Activated naive CD8-positive, alpha-beta T cell treated with anti-CD3 and anti-CD28 coated beads, Interleukin-2, amount 50 U/mL, for 16 hours (primary cell): ENCODE results near the gene PTDSS2.
"Not testable (repeated sequence)": the region's sequence is repeated elsewhere in the genome, so short reads cannot be mapped to it uniquely, and the experiment has no call there.

Experiments
- DNase-seq: peaks from one replicate; pipeline ENCODE4 v3.0.0-alpha.2; 2020; ENCODE audit warnings: low read depth, low spot score

PTDSS2 gene

DNA sequence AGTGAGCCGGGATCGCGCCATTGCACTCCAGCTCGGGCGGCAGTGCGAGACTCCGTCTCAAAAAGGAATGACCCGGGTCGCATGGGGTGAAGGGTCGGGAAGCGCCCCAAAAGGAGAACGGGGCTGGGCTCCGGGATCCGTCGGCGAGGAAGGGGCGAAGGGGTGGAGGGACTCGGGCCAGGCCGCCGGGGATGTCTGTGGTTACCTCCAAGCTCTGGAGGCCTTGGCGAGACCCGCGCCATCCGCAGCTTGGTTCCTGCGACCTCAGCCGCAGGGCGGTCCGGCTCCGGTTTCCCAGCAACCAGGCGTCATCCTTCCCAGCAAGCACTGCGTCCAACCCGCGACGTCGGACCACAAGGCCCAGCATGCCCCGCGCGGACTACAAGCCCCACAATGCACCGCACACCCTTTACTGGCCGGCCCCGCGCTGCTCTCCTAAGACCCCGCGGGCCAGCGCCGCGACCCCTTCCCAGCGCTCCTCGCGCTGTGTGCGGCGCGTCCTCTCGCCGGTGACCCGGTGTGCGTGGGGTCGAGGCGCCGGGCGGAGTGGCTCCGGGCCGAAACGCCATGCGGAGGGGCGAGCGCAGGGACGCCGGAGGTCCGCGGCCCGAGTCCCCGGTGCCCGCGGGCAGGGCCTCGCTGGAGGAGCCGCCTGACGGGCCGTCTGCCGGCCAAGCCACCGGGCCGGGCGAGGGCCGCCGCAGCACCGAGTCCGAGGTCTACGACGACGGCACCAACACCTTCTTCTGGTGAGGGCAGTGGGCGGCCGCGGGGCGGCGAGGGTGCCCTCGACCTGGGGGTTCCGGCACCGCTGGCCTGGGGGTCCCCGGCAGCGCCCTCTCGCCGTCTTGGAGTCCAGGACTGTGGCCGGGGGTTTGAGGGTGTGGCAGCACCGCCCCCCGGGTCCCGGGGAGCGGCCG is at the start of gene PTDSS2:
TSS of gene PTDSS2 (plus strand) at position 391 of the 920 bp plus-strand sequence. CDS start at position 568, 177 bp downstream.
- DNase-seq: peak; percentile 88

DNA sequence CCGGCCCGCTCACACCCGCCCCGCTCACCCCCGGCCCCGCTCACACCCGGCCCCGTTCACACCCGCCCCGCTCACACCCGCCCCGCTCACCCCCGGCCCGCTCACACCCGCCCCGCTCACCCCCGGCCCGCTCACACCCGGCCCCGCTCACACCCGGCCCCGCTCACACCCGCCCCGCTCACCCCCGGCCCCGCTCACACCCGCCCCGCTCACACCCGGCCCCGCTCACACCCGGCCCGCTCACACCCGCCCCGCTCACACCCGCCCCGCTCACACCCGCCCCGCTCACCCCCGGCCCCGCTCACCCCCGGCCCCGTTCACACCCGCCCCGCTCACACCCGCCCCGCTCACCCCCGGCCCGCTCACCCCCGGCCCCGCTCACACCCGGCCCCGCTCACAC is 48.9 kb upstream of the PTDSS2 start:
- DNase-seq: not testable (repeated sequence)

DNA sequence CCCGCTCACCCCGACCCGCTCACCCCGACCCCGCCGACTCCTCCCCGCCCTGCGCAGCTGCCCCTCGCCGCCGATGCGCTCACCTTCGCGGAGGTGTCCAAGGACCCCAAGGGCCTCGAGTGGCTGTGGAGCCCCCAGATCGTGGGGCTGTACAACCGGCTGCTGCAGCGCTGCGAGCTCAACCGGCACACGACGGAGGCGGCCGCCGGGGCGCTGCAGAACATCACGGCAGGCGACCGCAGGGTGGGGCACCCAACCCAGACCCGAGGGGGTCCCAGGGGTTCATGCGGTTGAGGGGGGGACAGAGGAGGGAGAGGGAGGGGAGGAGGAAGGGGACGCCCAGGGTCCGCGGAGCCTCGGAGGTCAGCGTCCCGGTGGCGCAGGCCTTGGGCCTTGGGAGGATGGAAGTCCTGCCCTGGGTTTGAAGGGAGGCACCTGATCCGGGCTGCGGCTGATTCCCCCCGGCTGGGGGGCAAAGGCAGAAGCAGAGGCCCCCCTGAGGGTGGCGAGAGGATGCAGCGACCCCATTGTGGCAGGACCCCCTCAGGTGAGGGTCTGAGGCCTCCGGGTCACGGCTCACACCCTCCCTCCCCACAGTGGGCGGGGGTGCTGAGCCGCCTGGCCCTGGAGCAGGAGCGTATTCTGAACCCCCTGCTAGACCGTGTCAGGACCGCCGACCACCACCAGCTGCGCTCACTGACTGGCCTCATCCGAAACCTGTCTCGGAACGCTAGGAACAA is 46.9 kb upstream of the PTDSS2 start:
- no peak for DNase-seq

DNA sequence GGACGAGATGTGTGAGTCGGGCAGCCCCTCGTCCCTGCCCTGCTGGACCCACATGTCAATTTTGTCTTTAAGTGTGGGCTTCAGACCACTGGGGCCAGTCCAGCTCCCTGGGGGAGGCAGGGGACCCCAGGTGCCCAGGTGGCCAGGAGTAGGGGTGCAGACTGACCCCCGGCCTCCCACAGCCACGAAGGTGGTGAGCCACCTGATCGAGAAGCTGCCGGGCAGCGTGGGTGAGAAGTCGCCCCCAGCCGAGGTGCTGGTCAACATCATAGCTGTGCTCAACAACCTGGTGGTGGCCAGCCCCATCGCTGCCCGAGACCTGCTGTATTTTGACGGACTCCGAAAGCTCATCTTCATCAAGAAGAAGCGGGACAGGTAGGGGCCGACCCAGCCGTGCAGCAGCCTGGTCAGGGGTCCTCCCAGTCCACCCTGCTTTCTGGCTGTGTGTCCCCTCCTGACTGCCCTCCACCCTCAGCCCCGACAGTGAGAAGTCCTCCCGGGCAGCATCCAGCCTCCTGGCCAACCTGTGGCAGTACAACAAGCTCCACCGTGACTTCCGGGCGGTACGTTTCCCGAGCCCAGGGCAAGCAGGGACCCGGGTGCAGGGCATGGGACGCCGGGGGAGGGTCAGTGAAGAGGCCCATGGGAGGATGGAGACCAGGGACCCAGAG is 46.2 kb upstream of the PTDSS2 start:
- no peak for DNase-seq

DNA sequence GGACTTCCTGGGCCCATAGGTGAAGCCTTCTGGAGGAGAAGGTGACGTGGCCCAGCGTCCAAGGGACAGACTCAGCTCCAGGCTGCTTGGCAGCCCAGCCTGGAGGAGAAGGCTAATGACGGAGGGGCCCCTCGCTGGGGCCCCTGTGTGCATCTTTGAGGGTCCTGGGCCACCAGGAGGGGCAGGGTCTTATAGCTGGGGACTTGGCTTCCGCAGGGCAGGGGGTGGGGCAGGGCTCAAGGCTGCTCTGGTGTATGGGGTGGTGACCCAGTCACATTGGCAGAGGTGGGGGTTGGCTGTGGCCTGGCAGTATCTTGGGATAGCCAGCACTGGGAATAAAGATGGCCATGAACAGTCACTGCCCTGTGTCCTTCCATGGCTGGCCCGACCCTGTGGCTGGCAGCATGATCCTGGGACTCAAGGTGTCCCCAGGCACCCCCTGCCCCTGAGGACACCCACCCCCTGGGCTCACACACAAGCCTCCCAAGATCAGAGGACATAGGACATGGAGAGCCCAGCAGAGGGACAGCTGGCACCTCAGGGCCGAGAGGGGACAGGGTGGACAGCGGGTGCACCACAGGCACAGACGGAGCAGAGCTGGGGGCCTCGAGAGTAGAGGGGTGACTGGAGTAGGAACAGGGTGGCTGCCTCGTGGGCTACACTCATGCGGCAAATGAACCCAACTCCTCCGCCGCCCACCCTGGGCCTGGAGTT is 45.4 kb upstream of the PTDSS2 start:
- no peak for DNase-seq

DNA sequence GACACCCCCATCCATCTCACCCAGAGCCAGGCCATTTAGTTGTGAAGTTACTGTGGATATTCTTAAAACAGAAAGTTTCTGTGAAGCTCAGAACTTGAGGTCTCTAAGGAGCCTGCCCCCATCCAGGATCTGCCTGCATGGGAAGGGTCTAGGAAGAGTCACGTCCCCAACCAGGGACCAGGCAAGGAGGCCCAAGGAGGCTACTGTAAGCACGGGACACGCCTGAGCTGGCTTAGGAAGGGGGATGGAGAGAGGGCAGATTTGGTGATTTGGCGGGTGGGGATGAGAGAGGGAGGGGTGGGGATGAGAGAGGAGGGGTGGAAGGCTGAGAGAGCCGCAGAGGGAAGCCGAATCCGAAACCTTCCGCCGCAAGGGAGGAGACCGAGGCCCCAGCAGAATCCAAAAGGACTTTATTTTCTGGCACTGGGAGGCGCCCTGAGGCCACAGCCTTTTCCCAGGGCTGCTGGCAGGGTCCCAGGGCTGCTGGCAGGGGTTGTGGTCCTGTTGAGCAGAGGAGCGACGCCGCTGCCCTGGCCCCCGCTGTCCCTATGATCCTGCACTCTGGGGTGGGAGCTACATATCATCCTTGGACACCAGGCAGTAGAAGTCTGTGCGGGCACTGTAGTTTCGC is 44.6 kb upstream of the PTDSS2 start:
- DNase-seq: no peak

DNA sequence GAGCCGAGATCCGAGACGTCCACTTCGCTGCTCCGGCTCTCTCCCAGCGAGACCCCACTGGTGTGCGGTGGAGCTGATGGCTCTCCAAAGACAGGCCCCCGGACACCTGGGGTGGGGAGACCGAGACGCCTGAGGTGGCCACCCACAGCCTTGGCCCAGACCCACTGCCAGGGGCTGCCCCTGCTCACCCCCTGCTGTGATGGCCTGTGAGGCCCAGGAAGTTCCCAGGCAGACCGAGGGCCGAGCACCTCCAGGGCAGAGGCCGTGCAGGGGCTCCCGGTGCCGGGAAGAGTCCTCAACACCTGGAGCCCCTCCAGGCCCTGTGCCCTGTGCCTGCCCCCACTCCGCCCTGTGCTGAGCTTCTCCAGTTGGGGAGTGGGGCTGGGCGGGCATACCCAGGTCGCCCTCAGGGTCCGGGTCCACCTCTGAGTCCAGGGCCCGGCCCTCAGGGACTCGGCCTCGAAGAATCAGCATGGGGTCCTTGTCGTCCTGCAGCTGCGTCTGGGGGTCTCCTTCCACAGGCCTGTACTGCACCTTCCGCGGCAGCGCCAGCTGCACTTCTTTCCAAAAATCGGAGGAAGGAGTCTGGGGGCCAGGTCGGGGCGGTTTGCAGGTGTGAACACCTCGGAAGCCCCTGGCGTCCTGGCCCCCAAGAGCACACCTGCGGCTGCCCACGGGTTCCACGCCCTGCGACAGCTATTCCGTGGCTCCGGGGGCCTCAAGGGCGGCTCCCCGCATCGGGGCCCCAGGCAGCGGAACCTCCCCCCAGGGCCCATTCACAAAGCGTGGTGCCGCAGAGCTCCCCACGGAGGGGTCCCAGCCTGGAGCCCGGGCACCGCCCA is 43.9 kb upstream of the PTDSS2 start:
- no peak for DNase-seq

DNA sequence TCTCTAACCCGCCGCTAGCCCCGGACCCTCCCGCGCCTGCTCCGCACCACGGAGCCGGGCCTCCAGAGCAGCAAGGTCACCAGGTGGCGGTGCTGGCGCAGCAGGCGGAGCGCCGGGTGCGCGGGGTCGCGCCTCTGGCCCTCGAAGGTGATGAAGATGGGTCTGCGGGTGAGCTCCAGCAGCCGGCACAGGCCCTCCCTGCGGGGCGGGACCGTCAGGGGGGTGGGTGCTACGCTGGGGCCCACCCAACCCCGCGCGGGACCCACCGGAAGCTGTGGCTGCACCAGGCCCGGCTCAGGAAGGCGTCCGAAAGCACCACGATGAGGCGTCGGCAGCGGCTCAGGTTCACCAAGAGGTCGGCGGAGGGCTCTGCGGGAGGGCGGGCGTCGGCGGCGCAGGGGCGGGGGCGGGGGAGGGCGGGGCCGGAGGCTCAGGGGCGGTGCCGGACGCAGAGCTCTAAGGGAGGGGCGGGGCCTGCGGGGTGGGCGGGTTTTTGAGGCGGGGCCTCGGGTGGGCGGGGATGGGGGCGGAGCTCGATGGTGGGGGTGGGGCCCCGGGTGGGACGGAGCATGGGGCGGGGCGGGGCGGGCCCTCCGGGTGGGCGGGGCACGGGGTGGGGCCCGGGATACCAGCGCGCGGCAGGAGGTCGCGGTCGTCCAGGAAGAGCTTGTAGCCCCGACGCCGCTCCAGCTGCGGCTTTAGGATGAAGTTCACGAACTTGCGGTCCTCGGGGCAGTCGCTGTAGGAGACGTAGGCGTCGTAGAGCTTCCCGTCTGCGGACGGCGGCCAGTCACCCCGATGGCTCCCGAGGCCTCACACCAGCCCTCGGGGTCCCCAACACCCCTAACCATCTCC is 43.1 kb upstream of the PTDSS2 start:
- peak; percentile 81 for DNase-seq

DNA sequence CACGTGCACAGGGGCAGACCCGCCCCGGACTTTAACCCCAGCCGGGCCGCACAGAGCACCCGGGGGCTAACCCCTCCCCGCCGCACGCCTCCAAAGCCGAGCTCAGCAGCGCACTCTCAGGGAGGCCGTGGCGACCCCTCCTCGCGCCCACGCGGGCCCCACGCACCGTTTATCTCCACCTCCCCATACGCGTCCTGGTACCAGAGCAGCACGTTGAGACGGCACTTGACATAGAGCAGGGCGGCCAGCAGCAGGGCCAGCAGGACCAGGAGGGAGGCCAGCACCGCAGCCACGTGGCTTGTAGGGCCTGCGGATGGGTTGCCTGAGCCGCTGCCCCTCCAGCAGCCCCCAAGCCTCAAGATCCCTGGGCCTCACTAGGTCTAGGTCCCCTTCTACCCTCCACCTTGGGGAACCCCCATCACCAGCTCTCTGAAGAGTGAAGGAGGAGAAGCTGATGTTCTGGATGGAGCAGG is 42.4 kb upstream of the PTDSS2 start:
- no peak for DNase-seq

DNA sequence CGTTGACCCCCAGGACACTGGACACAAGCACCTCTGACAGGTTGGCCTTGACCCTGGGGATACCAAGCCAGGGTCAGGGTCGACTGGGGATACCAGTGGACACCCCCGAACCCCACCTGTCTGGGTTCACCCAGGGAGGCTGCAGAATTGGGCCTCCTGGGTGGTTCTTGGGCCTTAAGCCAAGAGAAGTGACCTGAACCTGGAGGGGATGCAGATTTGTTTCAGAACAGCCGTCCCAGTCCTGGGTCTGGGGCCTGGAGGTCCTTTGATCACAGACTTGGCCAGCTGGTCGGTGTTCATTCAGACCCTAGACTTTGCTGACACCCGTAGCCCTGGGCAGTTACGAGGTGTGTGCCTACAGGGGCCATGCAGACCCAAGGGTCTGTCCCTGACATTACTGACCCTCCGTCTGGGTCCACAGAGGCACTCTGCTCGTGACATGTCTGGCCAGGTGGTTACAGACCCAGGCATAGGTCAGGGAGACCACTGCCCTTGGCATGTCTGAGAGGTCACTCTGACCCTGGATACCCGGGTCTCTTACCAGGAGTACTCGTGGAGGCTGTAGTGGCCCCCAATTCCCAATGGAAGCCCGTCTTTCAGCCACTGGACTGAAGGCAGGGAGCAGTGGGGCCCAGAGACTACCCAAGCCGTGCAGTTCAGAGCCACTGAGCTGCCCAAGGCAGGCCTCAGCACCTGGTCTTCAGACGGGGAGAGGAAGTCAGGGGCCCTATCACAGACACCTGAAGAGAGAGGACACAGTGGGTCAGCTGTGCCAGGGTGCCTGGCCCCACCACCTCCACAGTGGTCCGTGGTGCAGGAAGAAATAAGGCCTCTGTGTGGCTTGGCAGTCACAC is 41.7 kb upstream of the PTDSS2 start:
- DNase-seq: no peak

DNA sequence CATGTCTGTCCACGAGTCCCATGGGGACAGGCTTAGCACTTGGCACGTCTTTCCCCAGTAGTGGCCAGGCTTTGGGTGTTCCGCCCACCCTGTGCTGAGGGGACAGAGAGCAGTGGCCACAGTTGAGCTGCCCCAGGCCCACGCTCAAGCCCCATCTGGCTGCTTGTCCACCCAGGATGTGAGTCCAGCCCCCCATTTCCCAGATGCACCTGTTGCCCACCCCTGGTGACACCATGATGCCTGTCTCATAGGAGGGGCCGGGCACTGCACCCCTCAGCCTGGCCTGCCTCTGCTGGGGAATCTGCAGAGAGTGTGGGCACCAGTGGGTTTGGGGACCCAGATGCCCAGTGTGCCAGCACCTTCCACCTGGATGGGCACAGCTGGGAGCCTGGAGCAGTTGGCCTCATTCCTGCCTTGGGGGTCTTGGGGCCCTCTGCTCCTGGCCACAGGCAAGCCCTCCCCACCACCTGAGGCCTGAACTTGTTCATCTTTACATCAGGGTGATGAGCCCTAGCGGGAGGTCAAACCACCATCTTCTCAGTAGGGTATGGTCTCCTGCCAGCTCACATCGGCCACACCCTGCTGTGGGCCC is 41.0 kb upstream of the PTDSS2 start:
- no peak for DNase-seq

DNA sequence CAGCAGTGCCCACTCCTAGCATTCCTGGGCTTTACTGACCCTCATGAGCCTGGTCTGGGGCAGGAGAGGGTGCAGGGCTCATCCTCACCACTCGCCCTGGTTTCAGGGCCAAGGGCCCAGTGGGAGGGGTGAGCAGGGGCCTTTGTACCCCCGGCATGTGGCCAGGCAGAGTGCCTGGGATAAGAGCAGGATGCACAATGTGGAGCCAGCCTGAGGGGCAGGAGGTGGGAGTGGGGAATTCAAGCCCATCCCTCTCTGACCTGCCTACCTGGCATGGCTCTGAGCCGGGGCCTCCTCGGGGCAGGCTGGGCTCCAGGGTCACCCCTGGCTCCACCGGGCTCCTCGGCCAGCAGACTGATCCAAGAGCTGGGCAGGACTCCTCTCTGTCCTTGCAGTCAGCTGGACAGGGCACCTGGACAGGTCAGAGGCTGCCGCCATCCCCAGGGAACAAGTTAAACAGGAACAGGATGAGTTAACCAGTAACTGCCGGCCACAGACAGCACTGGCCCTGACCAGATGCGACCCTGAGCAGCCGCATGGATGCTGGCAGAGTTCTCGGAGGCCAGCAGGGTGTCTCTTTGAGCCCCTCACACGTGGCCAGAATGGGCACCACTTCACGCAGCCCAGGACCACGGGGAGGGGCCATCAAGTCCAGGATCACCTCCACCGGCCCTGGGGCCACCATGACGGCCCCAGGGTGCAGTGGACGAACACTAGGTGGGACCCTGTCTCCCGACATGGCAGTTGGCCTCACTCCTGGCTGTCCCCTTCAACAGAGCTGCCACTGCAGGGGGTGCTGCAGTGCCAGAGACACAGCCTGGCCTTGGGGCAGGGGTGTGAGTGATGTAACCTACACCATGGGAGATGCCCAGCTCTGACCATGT is 40.2 kb upstream of the PTDSS2 start:
- DNase-seq: no peak

DNA sequence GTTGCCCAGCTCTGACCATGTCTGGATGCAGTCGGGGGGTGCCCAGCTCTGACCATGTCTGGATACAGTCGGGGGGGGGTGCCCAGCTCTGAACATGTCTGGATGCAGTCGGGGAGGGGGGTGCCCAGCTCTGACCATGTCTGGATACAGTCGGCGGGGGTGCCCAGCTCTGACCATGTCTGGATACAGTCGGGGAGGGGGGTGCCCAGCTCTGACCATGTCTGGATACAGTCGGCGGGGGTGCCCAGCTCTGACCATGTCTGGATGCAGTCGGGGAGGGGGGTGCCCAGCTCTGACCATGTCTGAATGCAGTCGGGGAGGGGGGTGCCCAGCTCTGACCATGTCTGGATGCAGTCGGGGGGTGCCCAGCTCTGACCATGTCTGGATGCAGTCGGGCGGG is 39.4 kb upstream of the PTDSS2 start:
- not testable (repeated sequence) for DNase-seq

DNA sequence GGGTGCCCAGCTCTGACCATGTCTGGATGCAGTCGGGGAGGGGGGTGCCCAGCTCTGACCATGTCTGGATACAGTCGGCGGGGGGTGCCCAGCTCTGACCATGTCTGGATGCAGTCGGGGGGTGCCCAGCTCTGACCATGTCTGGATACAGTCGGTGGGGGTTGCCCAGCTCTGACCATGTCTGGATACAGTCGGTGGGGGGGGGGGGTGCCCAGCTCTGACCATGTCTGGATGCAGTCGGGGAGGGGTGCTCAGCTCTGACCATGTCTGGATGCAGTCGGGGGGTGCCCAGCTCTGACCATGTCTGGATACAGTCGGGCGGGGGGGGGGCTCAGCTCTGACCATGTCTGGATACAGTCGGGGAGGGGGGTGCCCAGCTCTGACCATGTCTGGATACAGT is 38.6 kb upstream of the PTDSS2 start:
- not testable (repeated sequence) for DNase-seq

DNA sequence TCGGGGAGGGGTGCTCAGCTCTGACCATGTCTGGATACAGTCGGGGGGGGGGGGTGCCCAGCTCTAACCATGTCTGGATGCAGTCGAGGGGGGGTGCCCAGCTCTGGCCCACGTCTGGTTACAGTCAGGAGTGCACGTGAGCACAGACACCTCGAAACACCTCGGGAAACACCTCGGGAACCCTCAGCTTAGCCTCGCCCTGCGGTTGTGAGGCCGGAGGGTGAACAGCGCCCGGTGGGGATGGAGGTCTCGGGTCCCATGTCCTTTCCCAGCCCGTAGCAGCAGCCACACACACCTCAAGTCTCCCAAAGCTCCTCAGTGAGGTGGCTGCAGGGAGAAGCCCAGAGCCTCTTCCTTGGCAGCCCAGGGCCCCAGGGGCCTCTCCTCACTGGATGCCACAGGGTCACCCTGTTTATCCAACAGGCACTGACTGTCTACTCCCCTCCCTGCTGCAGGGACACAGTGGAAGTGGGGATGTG is 37.4 kb upstream of the PTDSS2 start:
- DNase-seq: no peak
